Measurements from ENCODE around the gene MEX3A. TPM values are rescaled to one million over a fixed set of nuclear protein-coding genes. Genes with fewer than 3 reads are reported as not detected.

The MEX3A gene
- total RNA-seq, 4 donors from 2014 or later, result 0.56 to 0.96 (median 0.66) TPM

DNA sequence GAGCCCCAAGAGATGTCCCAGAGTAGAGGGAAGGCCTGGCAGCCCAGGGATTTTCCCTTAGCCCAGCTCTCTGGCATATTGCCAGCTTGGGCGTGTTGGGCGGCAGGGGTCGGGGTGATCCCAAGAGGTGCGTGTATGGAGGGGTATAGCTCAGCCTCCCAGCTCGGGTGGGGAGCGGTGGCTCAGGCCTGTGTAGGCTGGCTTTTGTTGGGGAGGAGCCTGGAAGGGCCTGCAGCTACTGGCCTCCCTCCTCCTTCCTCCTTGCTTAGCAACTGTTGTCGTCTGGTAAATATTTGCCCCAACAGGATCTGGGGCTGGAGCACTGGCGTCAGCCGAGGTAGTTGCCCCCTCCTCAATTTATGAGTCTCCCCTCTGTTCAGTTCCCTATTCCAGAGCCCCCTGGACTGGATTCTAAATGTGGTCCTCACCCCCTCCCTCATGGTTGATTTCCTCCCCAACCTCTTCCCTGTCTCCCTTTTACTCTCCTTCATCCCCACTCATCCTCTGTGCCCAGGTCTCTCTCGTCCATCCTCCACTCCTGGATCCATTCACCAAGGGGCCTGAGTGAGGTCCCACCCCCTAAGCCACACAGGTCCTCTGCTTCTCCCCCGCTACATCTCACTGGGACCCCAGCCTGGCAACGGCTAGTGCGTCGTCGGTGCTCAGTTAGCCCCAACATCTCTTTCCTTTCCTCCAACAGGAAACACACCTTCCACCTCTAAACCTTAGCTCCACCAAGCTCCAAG is 22.0 kb upstream of the MEX3A start:
- TF ChIP-seq, protein P1, sequence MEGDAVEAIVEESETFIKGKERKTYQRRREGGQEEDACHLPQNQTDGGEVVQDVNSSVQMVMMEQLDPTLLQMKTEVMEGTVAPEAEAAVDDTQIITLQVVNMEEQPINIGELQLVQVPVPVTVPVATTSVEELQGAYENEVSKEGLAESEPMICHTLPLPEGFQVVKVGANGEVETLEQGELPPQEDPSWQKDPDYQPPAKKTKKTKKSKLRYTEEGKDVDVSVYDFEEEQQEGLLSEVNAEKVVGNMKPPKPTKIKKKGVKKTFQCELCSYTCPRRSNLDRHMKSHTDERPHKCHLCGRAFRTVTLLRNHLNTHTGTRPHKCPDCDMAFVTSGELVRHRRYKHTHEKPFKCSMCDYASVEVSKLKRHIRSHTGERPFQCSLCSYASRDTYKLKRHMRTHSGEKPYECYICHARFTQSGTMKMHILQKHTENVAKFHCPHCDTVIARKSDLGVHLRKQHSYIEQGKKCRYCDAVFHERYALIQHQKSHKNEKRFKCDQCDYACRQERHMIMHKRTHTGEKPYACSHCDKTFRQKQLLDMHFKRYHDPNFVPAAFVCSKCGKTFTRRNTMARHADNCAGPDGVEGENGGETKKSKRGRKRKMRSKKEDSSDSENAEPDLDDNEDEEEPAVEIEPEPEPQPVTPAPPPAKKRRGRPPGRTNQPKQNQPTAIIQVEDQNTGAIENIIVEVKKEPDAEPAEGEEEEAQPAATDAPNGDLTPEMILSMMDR (IDR thresholded peaks at IDR 0.05), result no peak
- ATAC-seq (ENCODE audit: low FRiP score) (peak; percentile 68), DNase-seq (ENCODE audit: low spot score) (peak; percentile 85)

DNA sequence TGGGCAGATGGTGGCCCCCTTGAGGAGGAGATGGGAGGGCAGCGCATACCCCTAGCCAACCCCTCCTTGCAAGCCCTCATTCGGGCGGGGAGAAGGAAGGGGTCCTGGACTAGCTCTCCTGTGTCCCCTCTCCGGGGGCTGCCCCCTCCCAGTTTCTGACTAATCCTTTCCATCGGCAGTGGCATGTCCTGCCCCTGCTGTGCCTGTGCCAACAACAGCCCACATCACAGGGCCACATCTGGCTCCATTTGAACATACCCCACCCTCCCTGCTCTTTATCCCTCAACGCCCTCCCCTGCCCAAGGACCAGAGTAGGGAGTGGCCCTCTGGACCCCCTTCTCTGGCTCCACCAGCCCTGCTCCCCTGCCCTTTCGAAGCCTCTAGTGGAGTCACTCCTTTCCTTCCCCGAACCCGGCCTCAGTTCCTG is 21.3 kb upstream of the MEX3A start:
- no peak for ATAC-seq (ENCODE audit: low FRiP score)
- peak; percentile 52 for DNase-seq (ENCODE audit: low spot score)

DNA sequence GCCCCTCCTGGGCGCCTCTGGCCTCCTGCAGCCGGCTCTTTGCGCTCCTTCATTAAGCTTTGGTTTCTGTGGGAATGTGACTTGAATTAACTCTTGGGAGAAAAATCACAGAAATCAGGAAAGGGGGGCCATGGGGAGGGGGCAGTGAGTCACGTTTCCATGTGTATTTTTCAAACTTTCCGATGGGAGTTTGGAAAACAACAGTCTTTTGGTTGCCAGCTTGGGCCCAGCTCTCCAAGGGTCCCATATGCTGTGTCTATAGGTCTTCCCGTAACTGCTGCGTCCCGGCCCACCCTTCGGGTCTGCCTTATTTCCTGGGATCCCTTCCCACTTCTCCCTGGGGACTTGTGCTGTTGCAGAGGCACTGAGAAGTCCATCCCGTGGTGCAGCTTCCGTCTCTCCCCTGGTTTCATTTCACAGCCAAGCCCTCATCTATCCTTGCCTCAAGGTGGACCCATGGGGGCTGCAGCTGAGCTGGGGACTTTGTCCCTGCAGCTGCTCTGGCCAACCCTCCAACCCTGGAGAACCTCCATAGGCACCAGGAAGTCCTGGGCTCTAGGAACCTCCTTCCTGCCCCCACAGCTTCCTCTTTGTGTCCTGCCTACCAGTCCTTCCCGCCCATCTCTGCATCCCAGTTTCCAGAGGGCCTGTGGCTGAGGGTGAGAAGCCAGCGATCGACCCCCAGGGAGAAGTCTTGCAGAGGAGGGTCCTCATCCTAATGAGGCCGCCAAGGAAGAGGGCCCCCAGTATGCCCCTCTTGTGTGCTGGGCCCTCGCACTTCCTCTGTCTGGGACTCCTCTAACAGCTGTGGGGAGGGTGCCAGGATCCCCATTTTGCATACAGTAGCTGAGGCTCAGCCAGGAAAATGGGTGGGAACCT is 20.6 kb upstream of the MEX3A start:
- TF ChIP-seq, protein P1 (IDR thresholded peaks at IDR 0.05), result no peak
- no peak for ATAC-seq (ENCODE audit: low FRiP score)
- no peak for DNase-seq (ENCODE audit: low spot score)

More for the DNA sequence above, 21.3 kb upstream of the MEX3A start:
- TF ChIP-seq, protein P1 (IDR thresholded peaks at IDR 0.05), result no peak

DNA sequence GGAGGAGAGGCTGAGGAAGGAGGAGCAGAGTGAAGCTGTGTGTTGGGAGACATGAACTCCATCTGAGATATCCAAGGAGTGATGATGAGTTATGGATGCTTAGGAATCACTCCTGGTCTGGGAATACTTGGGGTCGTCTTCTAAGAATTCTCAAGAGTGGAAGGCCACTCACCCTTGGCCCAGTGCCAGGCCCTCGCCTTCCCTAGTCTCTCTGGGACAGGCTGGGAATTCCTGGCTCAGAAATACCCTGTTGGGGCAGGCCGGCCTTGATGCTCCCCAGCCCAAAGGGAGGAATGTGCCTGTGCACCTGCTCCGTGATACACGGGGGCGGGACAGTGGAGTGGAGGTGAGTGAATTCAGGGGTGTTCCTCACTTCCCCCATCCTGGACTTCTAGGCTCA is 19.6 kb upstream of the MEX3A start:
- TF ChIP-seq, protein P1 (IDR thresholded peaks at IDR 0.05), result no peak
- DNase-seq (ENCODE audit: low spot score), result no peak
- ATAC-seq (ENCODE audit: low FRiP score), result no peak

DNA sequence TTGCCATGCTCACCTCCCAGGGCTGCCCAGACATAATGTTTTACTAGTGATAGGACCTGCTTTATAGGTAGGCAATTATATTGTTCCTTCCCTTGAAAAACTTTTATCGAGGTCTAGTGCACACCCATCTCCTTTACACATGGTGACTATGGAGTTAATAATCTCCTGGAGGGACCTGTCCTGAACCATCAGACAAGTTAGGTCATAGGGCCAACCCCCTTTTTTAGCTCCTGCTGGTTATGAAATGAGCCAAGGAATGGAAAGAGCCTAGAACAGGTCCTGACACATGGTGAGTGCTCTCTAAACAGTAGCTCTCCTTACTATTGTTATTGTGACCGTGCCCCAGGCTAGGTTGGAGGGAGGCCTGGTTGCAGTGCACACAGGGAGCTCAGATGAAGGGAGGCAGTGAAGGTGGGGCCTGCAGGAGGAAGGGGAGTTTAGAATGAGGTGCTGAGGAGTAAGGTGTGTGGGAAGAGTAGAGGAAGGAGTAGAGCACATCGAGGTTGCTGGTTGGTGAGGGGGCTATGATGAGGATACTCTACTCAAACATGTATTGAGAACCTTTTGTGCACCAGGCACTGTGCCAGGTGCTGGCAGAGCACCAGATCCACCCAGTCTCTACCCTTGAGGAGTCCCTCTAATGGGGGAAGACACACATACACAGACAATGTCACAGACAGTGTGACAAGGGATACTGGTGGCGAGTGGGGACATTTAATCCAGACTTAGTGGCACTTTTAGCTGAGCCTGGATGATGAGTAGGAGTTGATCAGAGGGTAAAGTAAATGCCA is 18.1 kb upstream of the MEX3A start:
- TF ChIP-seq, protein P1 (IDR thresholded peaks at IDR 0.05), result no peak
- no peak for DNase-seq (ENCODE audit: low spot score)
- ATAC-seq (ENCODE audit: low FRiP score), result no peak

DNA sequence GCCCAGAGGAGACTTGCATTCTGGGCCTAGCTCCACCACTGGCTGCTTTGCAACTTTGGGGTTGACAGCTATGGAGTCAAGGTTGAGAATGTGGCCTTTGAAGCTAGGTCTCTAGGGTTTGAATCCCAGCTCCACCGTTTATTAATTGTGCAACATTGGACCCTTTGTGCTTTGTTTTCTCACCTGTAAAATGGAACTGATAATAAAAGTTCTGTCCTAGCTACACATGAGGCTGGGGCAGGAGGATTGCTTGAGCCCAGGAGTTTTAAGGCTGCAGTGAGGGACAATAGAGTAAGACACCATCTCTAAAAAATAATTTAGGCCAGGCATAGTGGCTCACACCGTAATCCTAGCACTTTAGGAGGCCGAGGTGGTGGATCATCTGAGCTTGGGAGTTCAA is 17.0 kb upstream of the MEX3A start:
- TF ChIP-seq, protein P1 (IDR thresholded peaks at IDR 0.05), result no peak
- no peak for ATAC-seq (ENCODE audit: low FRiP score)

More for the DNA sequence above, 17.0 kb upstream of the MEX3A start:
- DNase-seq (ENCODE audit: low spot score), result no peak
